DND-41 (cell line): ENCODE results near the gene TMEM151B.

Experiments
- CTCF ChIP-seq: IDR thresholded peaks from 2 replicates; pipeline ENCODE4 v1.5.1; 2012; ENCODE audit warnings: borderline replicate concordance, low read length, moderate library complexity, mild to moderate bottlenecking; ENCODE audit not compliant: poor library complexity, severe bottlenecking; ENCODE audit errors: extremely low read depth
- EZH2 ChIP-seq: IDR thresholded peaks from 3 replicates; pipeline ENCODE4 v1.6.1; 2012; ENCODE audit warnings: borderline replicate concordance, low read depth, mild to moderate bottlenecking, moderate library complexity, low read length, inconsistent platforms; ENCODE audit not compliant: severe bottlenecking

- TF ChIP-seq CTCF (no peak), EZH2 (no peak)
These were observed 63.1 kb downstream of the TMEM151B start for GRCh38 chr6:44333273-44333919.
